ENCODE results near the gene ASXL1. TPM values are rescaled to one million over a fixed set of nuclear protein-coding genes. Genes with fewer than 3 reads are reported as not detected.

Gene ASXL1
- polyA plus RNA-seq, 1 of the 3 experiments (the other 2 are of a cell fraction): 36.6 TPM

DNA sequence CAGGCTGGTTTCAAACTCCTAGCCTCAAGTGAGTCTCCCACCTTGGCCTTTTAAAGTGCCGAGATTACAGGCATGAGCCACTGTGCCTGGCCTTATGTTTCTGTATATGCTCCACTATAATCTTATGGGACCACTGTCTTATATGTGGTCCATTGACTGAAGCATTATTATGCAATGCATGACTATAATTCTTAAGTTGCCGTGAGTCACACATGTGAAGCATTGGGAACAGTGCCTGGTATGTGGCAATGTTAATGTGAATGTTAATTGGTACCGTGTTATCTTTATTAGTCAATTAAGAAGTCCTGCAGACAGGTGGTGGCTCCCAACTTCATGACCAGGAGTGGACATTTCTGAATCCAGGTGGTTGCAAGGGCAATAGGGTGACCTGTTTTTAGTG, 14.7 kb upstream of the ASXL1 start (continued):
- TF ChIP-seq, protein P1, sequence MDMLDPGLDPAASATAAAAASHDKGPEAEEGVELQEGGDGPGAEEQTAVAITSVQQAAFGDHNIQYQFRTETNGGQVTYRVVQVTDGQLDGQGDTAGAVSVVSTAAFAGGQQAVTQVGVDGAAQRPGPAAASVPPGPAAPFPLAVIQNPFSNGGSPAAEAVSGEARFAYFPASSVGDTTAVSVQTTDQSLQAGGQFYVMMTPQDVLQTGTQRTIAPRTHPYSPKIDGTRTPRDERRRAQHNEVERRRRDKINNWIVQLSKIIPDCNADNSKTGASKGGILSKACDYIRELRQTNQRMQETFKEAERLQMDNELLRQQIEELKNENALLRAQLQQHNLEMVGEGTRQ (IDR thresholded peaks at IDR 0.05; ENCODE audit: borderline replicate concordance, low read depth, low read length): no peak

DNA sequence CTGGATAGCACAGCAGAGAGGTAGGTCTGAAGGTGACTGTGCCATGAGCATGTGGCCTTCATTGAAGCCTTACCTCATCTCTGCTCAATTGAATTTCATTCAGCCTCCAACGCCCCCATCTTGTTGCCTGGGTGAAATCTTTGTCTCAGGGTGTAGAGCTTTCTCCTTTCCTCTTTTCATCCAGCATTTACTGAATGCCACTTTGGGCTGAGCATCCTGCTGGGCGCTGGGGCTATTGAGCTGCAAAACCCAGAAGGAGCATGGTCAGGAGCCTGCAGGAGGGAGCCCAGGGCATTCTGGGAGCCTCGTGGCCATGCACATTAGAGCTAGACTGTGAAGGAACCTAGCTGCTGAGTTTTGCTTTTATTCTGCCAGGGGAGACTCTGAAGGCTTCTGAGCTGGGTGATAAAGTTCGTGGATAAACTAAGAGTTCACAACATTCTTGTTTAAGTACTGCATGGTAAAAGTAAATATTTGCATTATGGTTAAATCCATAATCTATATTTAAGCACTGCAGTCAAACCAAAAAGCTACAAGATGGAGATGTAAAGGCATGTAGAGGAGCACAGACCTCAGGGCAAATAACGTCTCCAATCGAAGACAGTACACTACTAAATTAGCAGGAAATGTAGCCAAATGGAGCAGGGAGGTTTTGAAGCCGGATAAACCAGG, 13.2 kb upstream of the ASXL1 start:
- no peaks in the 10 kb centered on the region for H3K9me2 ChIP-seq
- DNase-seq: no peak
- H3K27me3 ChIP-seq (ENCODE audit: insufficient read depth): no peaks in the 10 kb centered on the region
- no peaks in the 10 kb centered on the region for H3K36me3 ChIP-seq (replicated peaks in 1 of 2; ENCODE audit: control insufficient read depth in 1 of 2, insufficient read depth in 2 of 2, low read length in 1 of 2)
- no peaks in the 10 kb centered on the region for H4K20me1 ChIP-seq (ENCODE audit: insufficient read depth)
- no peaks in the 10 kb centered on the region for H3K4me1 ChIP-seq (ENCODE audit: control insufficient read depth in 1 of 2, insufficient read depth in 2 of 2, low read depth in 1 of 2, low read length in 1 of 2)
- 62% methylated on average over 7 of the region's 7 CpGs for WGBS (ENCODE audit: low lambda C conversion rate)
- H3K79me2 ChIP-seq (ENCODE audit: insufficient read depth): no peaks in the 10 kb centered on the region
- no peak overlapping the region for H3K4me2 ChIP-seq
- no peaks in the 10 kb centered on the region for H3K9me3 ChIP-seq
- no peak overlapping the region for H2AFZ ChIP-seq (ENCODE audit: low read depth)
- ChIA-PET CTCF (interaction anchor here (0.7 to 1.1 kb wide), 2 partner anchors 8 to 111 kb away, joined by 3 read pairs; no protein-coding TSS in a partner anchor), POLR2A (interaction anchor here (0.6 kb wide), 1 partner anchor 13 kb away, joined by 3 read pairs; no protein-coding TSS in a partner anchor)
- no peaks in the 10 kb centered on the region for H3F3A ChIP-seq (replicated peaks; ENCODE audit: insufficient read depth)
- no peak overlapping the region for H3K4me3 ChIP-seq (ENCODE audit: low read depth in 2 of 2, low read length in 1 of 2)
- no peak overlapping the region for H3K27ac ChIP-seq (ENCODE audit: low read depth in 2 of 2, low read length in 1 of 2)
- TF ChIP-seq, protein P2, sequence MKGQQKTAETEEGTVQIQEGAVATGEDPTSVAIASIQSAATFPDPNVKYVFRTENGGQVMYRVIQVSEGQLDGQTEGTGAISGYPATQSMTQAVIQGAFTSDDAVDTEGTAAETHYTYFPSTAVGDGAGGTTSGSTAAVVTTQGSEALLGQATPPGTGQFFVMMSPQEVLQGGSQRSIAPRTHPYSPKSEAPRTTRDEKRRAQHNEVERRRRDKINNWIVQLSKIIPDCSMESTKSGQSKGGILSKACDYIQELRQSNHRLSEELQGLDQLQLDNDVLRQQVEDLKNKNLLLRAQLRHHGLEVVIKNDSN (IDR thresholded peaks at IDR 0.05; ENCODE audit: borderline replicate concordance, low read depth): no peak
- no peak for TF ChIP-seq YY1 (IDR thresholded peaks at IDR 0.05; ENCODE audit: low read depth)
- TF ChIP-seq GATA2 (CRISPR knock-in tag; IDR thresholded peaks at IDR 0.05): no peak
- TF ChIP-seq NFIC (IDR thresholded peaks at IDR 0.05; ENCODE audit: borderline replicate concordance): no peak
- TF ChIP-seq, protein P3, sequence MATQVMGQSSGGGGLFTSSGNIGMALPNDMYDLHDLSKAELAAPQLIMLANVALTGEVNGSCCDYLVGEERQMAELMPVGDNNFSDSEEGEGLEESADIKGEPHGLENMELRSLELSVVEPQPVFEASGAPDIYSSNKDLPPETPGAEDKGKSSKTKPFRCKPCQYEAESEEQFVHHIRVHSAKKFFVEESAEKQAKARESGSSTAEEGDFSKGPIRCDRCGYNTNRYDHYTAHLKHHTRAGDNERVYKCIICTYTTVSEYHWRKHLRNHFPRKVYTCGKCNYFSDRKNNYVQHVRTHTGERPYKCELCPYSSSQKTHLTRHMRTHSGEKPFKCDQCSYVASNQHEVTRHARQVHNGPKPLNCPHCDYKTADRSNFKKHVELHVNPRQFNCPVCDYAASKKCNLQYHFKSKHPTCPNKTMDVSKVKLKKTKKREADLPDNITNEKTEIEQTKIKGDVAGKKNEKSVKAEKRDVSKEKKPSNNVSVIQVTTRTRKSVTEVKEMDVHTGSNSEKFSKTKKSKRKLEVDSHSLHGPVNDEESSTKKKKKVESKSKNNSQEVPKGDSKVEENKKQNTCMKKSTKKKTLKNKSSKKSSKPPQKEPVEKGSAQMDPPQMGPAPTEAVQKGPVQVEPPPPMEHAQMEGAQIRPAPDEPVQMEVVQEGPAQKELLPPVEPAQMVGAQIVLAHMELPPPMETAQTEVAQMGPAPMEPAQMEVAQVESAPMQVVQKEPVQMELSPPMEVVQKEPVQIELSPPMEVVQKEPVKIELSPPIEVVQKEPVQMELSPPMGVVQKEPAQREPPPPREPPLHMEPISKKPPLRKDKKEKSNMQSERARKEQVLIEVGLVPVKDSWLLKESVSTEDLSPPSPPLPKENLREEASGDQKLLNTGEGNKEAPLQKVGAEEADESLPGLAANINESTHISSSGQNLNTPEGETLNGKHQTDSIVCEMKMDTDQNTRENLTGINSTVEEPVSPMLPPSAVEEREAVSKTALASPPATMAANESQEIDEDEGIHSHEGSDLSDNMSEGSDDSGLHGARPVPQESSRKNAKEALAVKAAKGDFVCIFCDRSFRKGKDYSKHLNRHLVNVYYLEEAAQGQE (IDR thresholded peaks at IDR 0.05; ENCODE audit: low read depth, low read length): no peak
- no peak for TF ChIP-seq RAD21 (IDR thresholded peaks at IDR 0.05; ENCODE audit: low read length)
- no peak for TF ChIP-seq FOXM1 (IDR thresholded peaks at IDR 0.05; ENCODE audit: low read depth)
- TF ChIP-seq, protein P1 (IDR thresholded peaks at IDR 0.05; ENCODE audit: borderline replicate concordance, low read depth, low read length): no peak
- no peak for TF ChIP-seq NRF1 (IDR thresholded peaks at IDR 0.05; ENCODE audit: low read depth, low read length)
- no peak overlapping the region for H3K9ac ChIP-seq
